HG02973 (cell line): ENCODE measurements around the gene C8B.

Experiments used
- ATAC-seq: cut with Tn5 transposase; IDR thresholded peaks from one replicate; pipeline ENCODE4 v1.9.1; 2021; ENCODE audit warnings: moderate library complexity; ENCODE audit not compliant: unreplicated experiment

Gene C8B

GRCh38 chr1:56903778-56904177, 62.0 kb downstream of the C8B start:
- ATAC-seq, result no peak

- no peak for ATAC-seq
Measured at GRCh38 chr1:56901716-56902115, 64.1 kb downstream of the C8B start.

DNA sequence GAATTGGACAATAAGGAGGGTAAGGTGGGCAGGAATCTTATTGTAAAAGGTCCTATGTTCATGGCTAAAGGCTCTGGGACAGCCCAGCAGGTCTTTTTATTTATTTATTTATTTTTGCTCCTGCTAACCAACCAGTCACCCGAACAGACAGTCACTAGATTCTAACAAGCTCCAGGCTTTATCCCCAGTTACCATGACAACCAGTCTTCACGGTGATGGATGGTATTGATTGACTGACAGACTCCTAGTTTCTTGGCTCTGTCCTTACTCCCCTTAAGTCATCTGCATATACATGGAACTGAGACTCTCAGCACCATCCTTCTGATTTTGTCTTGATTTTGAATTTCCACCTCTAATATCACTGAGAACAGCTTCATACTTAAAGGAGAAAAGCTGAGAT, 66.9 kb downstream of the C8B start:
- ATAC-seq, result no peak

DNA sequence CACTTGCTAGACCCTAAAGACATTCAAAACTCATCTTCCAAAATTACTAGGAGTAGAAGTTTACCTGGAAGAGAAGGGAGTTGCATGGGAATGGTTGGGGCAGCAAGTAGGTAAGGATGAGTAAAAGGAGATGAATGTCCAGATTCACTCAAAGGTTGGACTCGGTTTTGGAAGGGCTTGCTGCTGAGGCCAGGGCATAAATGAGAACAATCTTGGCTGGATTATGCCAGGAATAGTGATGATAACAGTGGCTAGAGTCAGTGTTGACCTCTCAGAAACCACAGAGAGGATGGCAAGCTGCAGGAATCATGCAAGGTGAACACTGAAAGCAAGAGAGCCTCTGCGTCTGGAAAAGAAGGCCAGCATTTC, 67.8 kb downstream of the C8B start:
- no peak for ATAC-seq

- no peak for ATAC-seq
Measured at GRCh38 chr1:56897150-56898004, 68.4 kb downstream of the C8B start.

DNA sequence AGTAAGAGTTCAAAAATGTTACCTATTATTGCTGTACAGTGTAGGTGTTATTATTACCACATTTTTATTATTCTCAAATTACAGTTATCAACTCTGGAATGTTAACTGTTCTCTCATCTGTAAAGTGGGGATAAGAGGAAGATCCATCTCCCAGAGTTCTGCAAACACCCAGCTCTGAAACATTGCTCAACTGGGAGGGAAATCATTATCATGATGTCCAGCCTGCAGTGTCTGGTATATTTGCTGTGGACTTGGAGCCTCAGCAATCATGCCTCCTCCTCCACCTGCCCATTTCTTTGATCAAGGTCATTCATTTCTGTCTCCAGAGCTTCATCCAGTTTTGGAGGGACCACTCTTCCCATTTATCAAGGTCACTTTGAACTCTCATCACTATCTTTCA, 71.8 kb downstream of the C8B start:
- no peak for ATAC-seq

DNA sequence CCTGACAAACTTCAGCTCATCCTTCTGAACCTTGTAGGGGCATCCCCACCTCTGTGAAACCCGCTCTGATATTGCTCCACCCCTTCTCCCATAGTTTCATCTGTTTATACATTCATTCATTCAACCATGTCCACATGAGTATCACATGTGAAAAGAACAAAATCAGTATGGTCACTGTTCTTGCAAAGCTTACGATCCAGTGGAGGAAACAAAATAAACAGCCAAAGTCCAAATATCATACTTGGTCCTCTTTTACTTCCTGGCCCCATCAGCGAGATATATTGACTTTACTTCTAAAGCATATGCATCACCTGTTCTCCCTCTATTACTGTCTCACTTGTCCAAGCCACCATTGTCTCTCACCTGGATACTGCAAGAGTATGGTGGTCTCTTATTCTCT, 75.6 kb downstream of the C8B start:
- no peak for ATAC-seq

GRCh38 chr1:56881417-56881816, 84.4 kb downstream of the C8B start:
- no peak for ATAC-seq

DNA sequence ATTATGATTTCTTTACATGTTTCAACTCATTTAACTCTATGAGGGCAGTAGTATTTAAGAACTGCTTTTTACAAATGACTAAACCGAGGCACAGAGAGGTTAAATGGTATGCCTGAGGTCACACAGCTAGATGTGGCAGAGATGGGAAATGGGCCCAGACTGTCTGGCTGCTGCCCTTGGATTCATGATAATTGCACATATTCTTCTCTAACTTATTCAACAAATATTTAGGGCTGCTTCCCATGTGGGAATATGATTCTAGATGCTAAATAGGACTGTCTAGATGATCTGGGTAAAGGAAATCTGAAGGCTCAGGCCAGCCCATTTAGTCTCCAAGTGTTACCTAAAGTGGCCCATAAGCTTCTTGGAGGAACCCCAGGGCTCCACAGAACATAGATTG, 85.0 kb downstream of the C8B start:
- no peak for ATAC-seq
